ENCODE measurements around the gene CHTOP.

- no peak for TF ChIP-seq CTCF (IDR thresholded peaks at IDR 0.05)
- TF ChIP-seq POLR2A (IDR thresholded peaks at IDR 0.05): no peak
These were observed 22.5 kb upstream of the CHTOP start for GRCh38 chr1:153611356-153611755.

Measured in heart left ventricle (tissue), 13 donors.